Upper lobe of left lung (tissue), 6 donors: ENCODE data around the gene PDXK. TPM values are rescaled to one million over a fixed set of nuclear protein-coding genes. Genes with fewer than 3 reads are reported as not detected.

Experiments
- ATAC-seq, 2 donors: fragments of 200-7000 bp; cut with Tn5 transposase; one replicate each; pipeline ENCODE4 v1.9.1; 2022; ENCODE audit warnings: mild to moderate bottlenecking in 2 of 2, moderate library complexity in 2 of 2; ENCODE audit not compliant: low FRiP score in 2 of 2
- DNase-seq, 2 donors: peaks; one replicate each; pipeline ENCODE4 v3.0.0-alpha.2; 2019 to 2020
- H3K27ac ChIP-seq, 4 donors: fragments of 200-600 bp; sonication (generic); one replicate each; pipeline ENCODE4 v1.5.1; 2016 to 2019
- H3K27me3 ChIP-seq, 4 donors: fragments of 200-600 bp; sonication (generic); one replicate each; pipeline ENCODE4 v1.5.1; 2017 to 2019
- H3K36me3 ChIP-seq, 4 donors: fragments of 200-600 bp; sonication (generic); one replicate each; pipeline ENCODE4 v1.5.1; 2016 to 2019
- H3K4me1 ChIP-seq, 4 donors: fragments of 200-600 bp; sonication (generic); one replicate each; pipeline ENCODE4 v1.5.1; 2018 to 2019
- H3K4me3 ChIP-seq, 4 donors: fragments of 200-600 bp; sonication (generic); one replicate each; pipeline ENCODE4 v1.5.1; 2017 to 2019; ENCODE audit warnings: mild to moderate bottlenecking in 2 of 4, moderate library complexity in 1 of 4
- H3K9me3 ChIP-seq, 4 donors: fragments of 200-600 bp; sonication (generic); one replicate each; pipeline ENCODE4 v1.5.1; 2018 to 2019
- CTCF ChIP-seq, 6 experiments: fragments of 450-650 bp in 4 of 6; fragments of 200-600 bp in 2 of 6; sonication (generic) in 2 of 6; IDR thresholded peaks; one replicate each; pipeline ENCODE4 v1.5.1; 2016 to 2019; ENCODE audit warnings: antibody characterized with exemption in 6 of 6
- EP300 ChIP-seq, 4 donors: sonication (generic); formaldehyde crosslinking; IDR thresholded peaks; one replicate each; pipeline ENCODE4 v1.5.1; 2017; ENCODE audit warnings: antibody characterized with exemption in 4 of 4, control low read depth in 2 of 4
- POLR2A ChIP-seq, 4 donors: fragments of 450-650 bp; IDR thresholded peaks; one replicate each; pipeline ENCODE4 v1.5.1; 2016 to 2017; ENCODE audit warnings: antibody characterized with exemption in 4 of 4, mild to moderate bottlenecking in 2 of 4
- POLR2AphosphoS5 ChIP-seq, 2 donors: sonication (generic); formaldehyde crosslinking; IDR thresholded peaks; one replicate each; pipeline ENCODE4 v1.5.1; 2017; ENCODE audit warnings: antibody characterized with exemption in 2 of 2
- WGBS, 2 donors: methylation state at CpG; one replicate each; pipeline ENCODE4 v1.1.5; 2017 to 2018; 5-methylcytosine and 5-hydroxymethylcytosine counted together
- total RNA-seq, 6 donors: library from RNA; depleted of rRNA in 4 of 6; stranded (reverse); fragments of >200 nt in 4 of 6; gene quantifications; one replicate each; pipeline versions ENCODE4 v1.1.0 to v1.2.1, GENCODE V29; 2016 to 2021
- donor health status: DM: no; HTN: no; CAD: no; lungs with moderate emphysema.
- donor health status: DM: no; HTN: yes; CAD: no; lungs with severe emphysema.

The PDXK gene
- total RNA-seq, 6 donors from 2014 or later = 105 to 301 (median 207) TPM

- Histone ChIP-seq H3K27ac (no peak overlapping the region), H3K4me1 (peaks cover 15 to 34% (median 25%) of the 10 kb centered on the region in 4 donors), H3K27me3 (no peaks in the 10 kb centered on the region), H3K9me3 (no peaks in the 10 kb centered on the region), H3K36me3 (no peaks in the 10 kb centered on the region), H3K4me3 (no peak overlapping the region)
- DNase-seq (no peak), ATAC-seq (no peak)
- TF ChIP-seq POLR2AphosphoS5 (IDR thresholded peaks at IDR 0.05) (no peak), POLR2A (IDR thresholded peaks at IDR 0.05) (no peak), EP300 (IDR thresholded peaks at IDR 0.05) (no peak), CTCF (IDR thresholded peaks at IDR 0.05) (no peak)
- 83 to 88% methylated on average over 18 of the region's 18 CpGs for WGBS, 2 donors
These were observed 67.4 kb downstream of the PDXK start for GRCh38 chr21:43786300-43786806.

GRCh38 chr21:43786807-43787440, 68.0 kb downstream of the PDXK start:
- Histone ChIP-seq H3K4me3 (no peak overlapping the region), H3K27ac (no peak overlapping the region), H3K9me3 (no peaks in the 10 kb centered on the region), H3K27me3 (no peaks in the 10 kb centered on the region), H3K4me1 (peaks cover 15 to 37% (median 25%) of the 10 kb centered on the region in 4 donors), H3K36me3 (peaks cover 0 to 5% (median 2%) of the 10 kb centered on the region in 4 donors)
- ATAC-seq (no peak), DNase-seq (no peak)
- 90 to 95% methylated on average over 25 to 38 of the region's 38 CpGs for WGBS, 2 donors
- TF ChIP-seq CTCF (IDR thresholded peaks at IDR 0.05) (no peak), POLR2A (IDR thresholded peaks at IDR 0.05) (no peak), EP300 (IDR thresholded peaks at IDR 0.05) (no peak), POLR2AphosphoS5 (IDR thresholded peaks at IDR 0.05) (no peak)

- no peaks in the 10 kb centered on the region for H3K27me3 ChIP-seq
- 0 to 1% methylated on average over 6 to 60 of the region's 83 CpGs for WGBS, 2 donors
- DNase-seq (peak; percentile 93 to 99), ATAC-seq (peak; percentile 97 to 98)
- peak within 1 kb of the TSS; percentile 86 to 98 (median 95) for H3K4me3 ChIP-seq
- H3K9me3 ChIP-seq = no peaks in the 10 kb centered on the region
- peak within 1 kb of the TSS; percentile 78 to 93 (median 88) for H3K27ac ChIP-seq
- H3K36me3 ChIP-seq = peaks cover 4 to 28% (median 25%) of the 10 kb centered on the region in 4 donors
- H3K4me1 ChIP-seq = peaks cover 12 to 27% (median 17%) of the 10 kb centered on the region in 4 donors
- peak in 1 of 4 donors; percentile 48 for TF ChIP-seq EP300 (IDR thresholded peaks at IDR 0.05)
- peak; percentile 100 for TF ChIP-seq CTCF (IDR thresholded peaks at IDR 0.05)
- peak; percentile 85 to 89 for TF ChIP-seq POLR2AphosphoS5 (IDR thresholded peaks at IDR 0.05)
- TF ChIP-seq POLR2A (IDR thresholded peaks at IDR 0.05) = peak in 3 of 4 donors; percentile 37 to 91 (median 86)
These were observed 70.5 kb downstream of the PDXK start, which contains the start of gene RRP1 for GRCh38 chr21:43789276-43790009. RRP1 (plus strand) TSS chr21:43789577; CDS start chr21:43789630, 53 bp downstream.

GRCh38 chr21:43790010-43790524, 71.1 kb downstream of the PDXK start:
- Histone ChIP-seq H3K4me1 (peaks cover 12 to 27% (median 17%) of the 10 kb centered on the region in 4 donors), H3K36me3 (peaks cover 4 to 34% (median 30%) of the 10 kb centered on the region in 4 donors), H3K27ac (peak overlapping the region; percentile 78 to 93 (median 88)), H3K9me3 (no peaks in the 10 kb centered on the region), H3K4me3 (peak overlapping the region; percentile 86 to 98 (median 95)), H3K27me3 (no peaks in the 10 kb centered on the region)
- ATAC-seq (no peak), DNase-seq (no peak)
- no peak for TF ChIP-seq POLR2AphosphoS5 (IDR thresholded peaks at IDR 0.05)
- TF ChIP-seq EP300 (IDR thresholded peaks at IDR 0.05) = no peak
- TF ChIP-seq POLR2A (IDR thresholded peaks at IDR 0.05) = no peak
- no peak for TF ChIP-seq CTCF (IDR thresholded peaks at IDR 0.05)
- 13 to 17% methylated on average over 13 of the region's 13 CpGs for WGBS, 2 donors
